H1 (cell line): Measurements from ENCODE around the gene OGFRL1. TPM values are rescaled to one million over a fixed set of nuclear protein-coding genes. Genes with fewer than 3 reads are reported as not detected.

Source experiments
- CTCF ChIA-PET: fragments of 300-600 bp; sonication (Branson Sonifier 250); formaldehyde crosslinking; loops from one replicate; lab custom pipeline; 2021; ENCODE audit not compliant: partially characterized antibody; lab: Charles Lee
- POLR2A ChIA-PET: fragments of 300-600 bp; sonication (Branson Sonifier 250); formaldehyde crosslinking; loops from one replicate; lab custom pipeline; 2021; ENCODE audit warnings: inconsistent platforms; ENCODE audit not compliant: partially characterized antibody; lab: Charles Lee
- DNase-seq, 2 experiments: peaks; one replicate each; pipeline versions ENCODE4 v3.0.0 to v3.0.0-alpha.2; 2010 to 2022; ENCODE audit warnings: low spot score in 2 of 2, low read depth in 1 of 2, mixed read lengths in 1 of 2
- FAIRE-seq: peaks from 2 replicates; lab custom pipeline; 2011; peaks lifted over from hg19 to GRCh38; lab: Jason Lieb, UNC
- H2AFZ ChIP-seq: 2 replicates; pipeline ENCODE4 v1.8.1; 2012; ENCODE audit warnings: low read length, inconsistent platforms
- H2AK5ac ChIP-seq: 2 replicates; pipeline ENCODE4 v1.6.1; 2013; ENCODE audit warnings: low read depth, low read length
- H2BK120ac ChIP-seq: replicated peaks from 2 replicates; pipeline ENCODE3; 2013; ENCODE audit warnings: low read depth, low read length, inconsistent platforms
- H2BK12ac ChIP-seq: 2 replicates; pipeline ENCODE4 v1.6.1; 2013; ENCODE audit warnings: low read depth, low read length
- H2BK15ac ChIP-seq: 2 replicates; pipeline ENCODE4 v1.6.1; 2013; ENCODE audit warnings: low read length
- H2BK20ac ChIP-seq: 2 replicates; pipeline ENCODE4 v1.6.1; 2013; ENCODE audit warnings: low read length
- H2BK5ac ChIP-seq: 2 replicates; pipeline ENCODE4 v1.6.1; 2013; ENCODE audit warnings: low read depth, low read length
- H3K14ac ChIP-seq: 2 replicates; pipeline ENCODE4 v1.6.1; 2013; ENCODE audit warnings: inconsistent platforms; ENCODE audit not compliant: insufficient read length
- H3K18ac ChIP-seq: 2 replicates; pipeline ENCODE4 v1.6.1; 2013; ENCODE audit warnings: low read length; ENCODE audit errors: extremely low read depth
- H3K23ac ChIP-seq: 2 replicates; pipeline ENCODE4 v1.6.1; 2013; ENCODE audit warnings: inconsistent platforms; ENCODE audit not compliant: insufficient read length
- H3K23me2 ChIP-seq: 2 replicates; pipeline ENCODE4 v1.6.1; 2013; ENCODE audit warnings: low read depth, low read length
- H3K27ac ChIP-seq: 2 replicates; pipeline ENCODE4 v1.6.1; 2011; ENCODE audit warnings: low read depth, low read length, inconsistent platforms
- H3K27me3 ChIP-seq, 4 experiments: replicated peaks in 1 of 4; 1 replicate in 1 of 4; 2 replicates in 3 of 4; pipeline versions ENCODE4 v1.6.1 to v1.8.1; 2011 to 2013; ENCODE audit warnings: low read length in 3 of 4, mild to moderate bottlenecking in 3 of 4, inconsistent platforms in 2 of 4, mixed read lengths in 2 of 4, moderate library complexity in 1 of 4; ENCODE audit not compliant: control insufficient read depth in 3 of 4, insufficient read depth in 3 of 4; ENCODE audit errors: extremely low read depth in 1 of 4
- H3K36me3 ChIP-seq, 4 experiments: 2 replicates each; pipeline versions ENCODE4 v1.6.1 to v1.8.1; 2011 to 2013; ENCODE audit warnings: mild to moderate bottlenecking in 4 of 4, low read length in 3 of 4, moderate library complexity in 2 of 4, control low read depth in 1 of 4, inconsistent platforms in 1 of 4; ENCODE audit not compliant: insufficient read depth in 4 of 4, control insufficient read depth in 2 of 4
- H3K4ac ChIP-seq: replicated peaks from 2 replicates; pipeline ENCODE3; 2013; ENCODE audit warnings: low read length, low read depth, mixed read lengths, inconsistent platforms; ENCODE audit not compliant: insufficient read length
- H3K4me1 ChIP-seq, 4 experiments: replicated peaks in 1 of 4; 1 replicate in 1 of 4; 2 replicates in 3 of 4; pipeline versions ENCODE4 v1.6.1 to v1.8.1; 2011 to 2013; ENCODE audit warnings: low read length in 3 of 4, inconsistent platforms in 2 of 4, mixed read lengths in 1 of 4; ENCODE audit not compliant: insufficient read depth in 4 of 4, control insufficient read depth in 3 of 4
- H3K4me2 ChIP-seq, 2 experiments: 2 replicates each; pipeline versions ENCODE4 v1.6.1 to v1.8.1; 2011 to 2013; ENCODE audit warnings: low read depth in 2 of 2, low read length in 2 of 2, control low read depth in 1 of 2, inconsistent platforms in 1 of 2, mild to moderate bottlenecking in 1 of 2; ENCODE audit not compliant: insufficient read depth in 1 of 2
- H3K4me3 ChIP-seq, 4 experiments: fragments of 200-600, 300-600 bp in 1 of 4; sonication (generic), shearing (Covaris generic), sonication (Bioruptor Twin) in 1 of 4; 2 replicates each; pipeline versions ENCODE4 v1.5.1 to v1.8.1; 2011 to 2016; ENCODE audit warnings: low read length in 4 of 4, low read depth in 3 of 4, control low read depth in 2 of 4, inconsistent platforms in 2 of 4, mild to moderate bottlenecking in 2 of 4, mixed read lengths in 1 of 4, moderate library complexity in 1 of 4; ENCODE audit not compliant: insufficient read depth in 2 of 4; ENCODE audit errors: extremely low read depth in 1 of 4
- H3K56ac ChIP-seq: replicated peaks from 2 replicates; pipeline ENCODE3; 2013; ENCODE audit warnings: low read depth, mild to moderate bottlenecking, mixed read lengths, low read length, inconsistent platforms; ENCODE audit not compliant: insufficient read length
- H3K79me1 ChIP-seq: 2 replicates; pipeline ENCODE4 v1.6.1; 2013; ENCODE audit warnings: low read depth, low read length, control low read depth
- H3K79me2 ChIP-seq, 2 experiments: 2 replicates each; pipeline versions ENCODE4 v1.6.1 to v1.8.1; 2012 to 2013; ENCODE audit warnings: low read length in 2 of 2, mild to moderate bottlenecking in 2 of 2, inconsistent platforms in 1 of 2; ENCODE audit not compliant: insufficient read depth in 2 of 2, control insufficient read depth in 1 of 2
- H3K9ac ChIP-seq, 4 experiments: replicated peaks in 1 of 4; 1 replicate in 1 of 4; 2 replicates in 3 of 4; pipeline versions ENCODE4 v1.6.1 to v1.8.1; 2011 to 2013; ENCODE audit warnings: low read depth in 3 of 4, low read length in 3 of 4, control low read depth in 2 of 4, mild to moderate bottlenecking in 2 of 4, moderate library complexity in 2 of 4, inconsistent platforms in 1 of 4; ENCODE audit errors: extremely low read depth in 1 of 4
- H3K9me3 ChIP-seq, 2 experiments: 2 replicates each; pipeline versions ENCODE4 v1.6.1 to v1.8.1; 2012 to 2013; ENCODE audit warnings: mild to moderate bottlenecking in 2 of 2, moderate library complexity in 2 of 2, control low read depth in 1 of 2, inconsistent platforms in 1 of 2, low read depth in 1 of 2, low read length in 1 of 2, mixed read lengths in 1 of 2; ENCODE audit not compliant: insufficient read depth in 2 of 2
- H4K20me1 ChIP-seq, 2 experiments: replicated peaks in 1 of 2; 2 replicates each; pipeline versions ENCODE3 to v1.8.1; 2011 to 2013; ENCODE audit warnings: inconsistent platforms in 2 of 2, low read length in 2 of 2, mild to moderate bottlenecking in 1 of 2; ENCODE audit not compliant: insufficient read depth in 2 of 2, control insufficient read depth in 1 of 2
- H4K5ac ChIP-seq: 2 replicates; pipeline ENCODE4 v1.6.1; 2013; ENCODE audit warnings: low read length, low read depth, mixed read lengths, inconsistent platforms; ENCODE audit not compliant: insufficient read length
- H4K8ac ChIP-seq: 2 replicates; pipeline ENCODE4 v1.8.0; 2013; ENCODE audit warnings: mild to moderate bottlenecking, moderate library complexity, low read length, inconsistent platforms; ENCODE audit not compliant: insufficient read depth; ENCODE audit errors: extremely low read depth
- H4K91ac ChIP-seq: replicated peaks from 2 replicates; pipeline ENCODE3; 2013; ENCODE audit warnings: low read length, mixed read lengths, inconsistent platforms; ENCODE audit not compliant: insufficient read length
- CTCF ChIP-seq, 3 experiments: IDR thresholded peaks; 1 replicate in 2 of 3; 2 replicates in 1 of 3; pipeline versions ENCODE4 v1.5.1 to v1.6.1; 2011; ENCODE audit warnings: low read length in 3 of 3, mild to moderate bottlenecking in 3 of 3, inconsistent platforms in 2 of 3, low read depth in 1 of 3, moderate library complexity in 1 of 3; ENCODE audit not compliant: insufficient read depth in 1 of 3; ENCODE audit errors: control extremely low read depth in 1 of 3
- MAFK ChIP-seq: IDR thresholded peaks from 2 replicates; pipeline ENCODE4 v1.6.1; 2012; ENCODE audit warnings: low read depth, mild to moderate bottlenecking, improper control_type of control experiment, low read length
- PHF8 ChIP-seq: fragments of 200-600 bp; sonication (generic); conservative IDR thresholded peaks from 2 replicates; pipeline ENCODE4 v1.7.1; 2012; ENCODE audit warnings: low read depth, mild to moderate bottlenecking, inconsistent platforms, low read length, moderate library complexity
- POLR2A ChIP-seq, 2 experiments: IDR thresholded peaks; 1 replicate in 1 of 2; 2 replicates in 1 of 2; pipeline ENCODE4 v1.6.1; 2011; ENCODE audit warnings: low read depth in 2 of 2, low read length in 2 of 2, mild to moderate bottlenecking in 2 of 2; ENCODE audit errors: control extremely low read depth in 1 of 2
- SAP30 ChIP-seq: fragments of 300-600 bp; sonication (generic); IDR thresholded peaks from 2 replicates; pipeline ENCODE4 v1.7.1; 2012; ENCODE audit warnings: low read length, moderate library complexity, mild to moderate bottlenecking, inconsistent platforms; ENCODE audit not compliant: insufficient read depth, insufficient replicate concordance
- USF2 ChIP-seq: IDR thresholded peaks from 2 replicates; pipeline ENCODE4 v1.6.1; 2011; ENCODE audit warnings: low read length, improper control_type of control experiment
- polyA plus RNA-seq, 7 experiments: library from polyadenylated mRNA; depleted of rRNA in 3 of 7; stranded (reverse) in 5 of 7; unstranded in 2 of 7; fragments of >200 nt in 5 of 7; fragments of 200-250 nt in 2 of 7; gene quantifications; 1 replicate in 5 of 7; 2 replicates in 1 of 7; 4 replicates in 1 of 7; pipeline versions ENCODE4 v1.2.1 to v1.2.3, GENCODE V29; 2011 to 2013; ENCODE audit warnings: missing spikeins in 2 of 7, mixed read lengths in 2 of 7
- total RNA-seq: library from RNA; stranded (reverse); fragmentation: NEBNext Ultra II Directional; extraction: Animal tissue kit (Norgen Biotek cat#: 25700); gene quantifications from 2 replicates; pipeline ENCODE4 v1.2.1, GENCODE V29; 2021

Gene OGFRL1
- total and polyA plus RNA-seq, 2 of the 8 experiments (the other 6 are each of a cell fraction or from before 2014, with no cell fraction given): 1.1 to 9.0 TPM

GRCh38 chr6:71252410-71252809 is 36.2 kb upstream of the OGFRL1 start:
- no peak overlapping the region for H3K4ac ChIP-seq
- no peak overlapping the region for H3K23ac ChIP-seq
- H3K9me3 ChIP-seq: no peaks in the 10 kb centered on the region
- H3K4me3 ChIP-seq: no peak overlapping the region
- H3K79me2 ChIP-seq: no peaks in the 10 kb centered on the region
- H2BK15ac ChIP-seq: no peak overlapping the region
- DNase-seq (no peak), FAIRE-seq (no peak)
- no peak overlapping the region for H2BK12ac ChIP-seq
- H3K27ac ChIP-seq: no peak overlapping the region
- no peak overlapping the region for H3K4me2 ChIP-seq
- no peaks in the 10 kb centered on the region for H3K27me3 ChIP-seq
- TF ChIP-seq CTCF (IDR thresholded peaks at IDR 0.05; ENCODE audit: control extremely low read depth in 1 of 3, insufficient read depth in 1 of 3, low read depth in 1 of 3, low read length in 3 of 3) (no peak), USF2 (no peak), POLR2A (IDR thresholded peaks at IDR 0.05; ENCODE audit: control extremely low read depth in 1 of 2, low read depth in 2 of 2, low read length in 2 of 2) (no peak), PHF8 (no peak), MAFK (no peak), SAP30 (no peak)
- no peaks in the 10 kb centered on the region for H3K36me3 ChIP-seq
- H2BK5ac ChIP-seq: no peak overlapping the region
- no peak overlapping the region for H4K5ac ChIP-seq
- H4K8ac ChIP-seq: no peak overlapping the region
- no peaks in the 10 kb centered on the region for H4K20me1 ChIP-seq
- H3K14ac ChIP-seq: no peak overlapping the region
- CTCF ChIA-PET: interaction anchor here (0.6 kb wide), 2 partner anchors 237 to 492 kb away, joined by 3 read pairs; no protein-coding TSS in a partner anchor
- no peak overlapping the region for H2BK20ac ChIP-seq
- no peak overlapping the region for H4K91ac ChIP-seq
- H2AFZ ChIP-seq: no peak overlapping the region
- peaks cover 0 to 4% (median 2%) of the 10 kb centered on the region in 4 experiments; a peak in 3 of 7 replicates for H3K4me1 ChIP-seq
- H3K79me1 ChIP-seq: no peaks in the 10 kb centered on the region
- H3K18ac ChIP-seq: no peak overlapping the region
- H2AK5ac ChIP-seq: no peak overlapping the region
- no peak overlapping the region for H3K9ac ChIP-seq
- H3K56ac ChIP-seq: no peak overlapping the region
- POLR2A ChIA-PET: no interaction called here
- no peaks in the 10 kb centered on the region for H3K23me2 ChIP-seq
- no peak overlapping the region for H2BK120ac ChIP-seq
